Stimulated activated CD8-positive, alpha-beta memory T cell treated with anti-CD3 and anti-CD28 coated beads, Interleukin-4, amount 100 ng/mL, for 24 hours (primary cell): Measurements from ENCODE around the gene CD81.
"Not testable (repeated sequence)": the region's sequence is repeated elsewhere in the genome, so short reads cannot be mapped to it uniquely, and the experiment has no call there.

Experiments used
- DNase-seq: peaks from one replicate; pipeline ENCODE4 v3.0.0-alpha.2; 2020; ENCODE audit warnings: low read depth

CD81 gene

GRCh38 chr11:2376751-2377451, at the start of gene CD81:
TSS of gene CD81 (plus strand) at chr11:2377310. CDS start at chr11:2377550, 240 bp downstream.
- DNase-seq: no peak

- no peak for DNase-seq
Measured at GRCh38 chr11:2328021-2328420, 49.1 kb upstream of the CD81 start.

- no peak for DNase-seq
Measured at GRCh38 chr11:2328656-2329354, 48.3 kb upstream of the CD81 start.

GRCh38 chr11:2329551-2329950, 47.6 kb upstream of the CD81 start:
- no peak for DNase-seq

GRCh38 chr11:2330696-2331095, 46.4 kb upstream of the CD81 start:
- DNase-seq: no peak

GRCh38 chr11:2331404-2331803, 45.7 kb upstream of the CD81 start:
- no peak for DNase-seq

GRCh38 chr11:2332569-2332968, 44.5 kb upstream of the CD81 start:
- DNase-seq: not testable (repeated sequence)

- DNase-seq: not testable (repeated sequence)
Measured at GRCh38 chr11:2333486-2334205, 43.5 kb upstream of the CD81 start.

GRCh38 chr11:2335286-2335685, 41.8 kb upstream of the CD81 start:
- not testable (repeated sequence) for DNase-seq

GRCh38 chr11:2338760-2339159, 38.4 kb upstream of the CD81 start:
- DNase-seq: not testable (repeated sequence)

GRCh38 chr11:2342557-2342956, 34.6 kb upstream of the CD81 start:
- no peak for DNase-seq

GRCh38 chr11:2342981-2343380, 34.1 kb upstream of the CD81 start:
- DNase-seq: no peak

- DNase-seq: no peak
Measured at GRCh38 chr11:2343502-2343901, 33.6 kb upstream of the CD81 start.

- no peak for DNase-seq
Measured at GRCh38 chr11:2345050-2345449, 32.1 kb upstream of the CD81 start.

- no peak for DNase-seq
Measured at GRCh38 chr11:2346014-2346413, 31.1 kb upstream of the CD81 start.

GRCh38 chr11:2346586-2347307, 30.4 kb upstream of the CD81 start:
- DNase-seq: no peak

GRCh38 chr11:2347308-2347830, 29.7 kb upstream of the CD81 start:
- no peak for DNase-seq

- no peak for DNase-seq
Measured at GRCh38 chr11:2348986-2349385, 28.1 kb upstream of the CD81 start.

- DNase-seq: no peak
Measured at GRCh38 chr11:2351701-2352100, 25.4 kb upstream of the CD81 start.

- DNase-seq: no peak
Measured at GRCh38 chr11:2352420-2352819, 24.7 kb upstream of the CD81 start.

- no peak for DNase-seq
Measured at GRCh38 chr11:2355000-2355644, 22.0 kb upstream of the CD81 start.

- no peak for DNase-seq
Measured at GRCh38 chr11:2357246-2357645, 19.9 kb upstream of the CD81 start.
